ENCODE data around the gene TARBP1. TPM values are rescaled to one million over a fixed set of nuclear protein-coding genes. Genes with fewer than 3 reads are reported as not detected.

Gene TARBP1
- total and polyA plus RNA-seq, 2 of the 13 experiments (the other 11 are each of a cell fraction or from before 2014, with no cell fraction given): 37.7 to 67.0 TPM

- intact Hi-C loops (cut with micrococcal nuclease; ENCODE audit: unreplicated experiment) (no loop called here), in situ Hi-C loops (cut with HindIII; ENCODE audit: extremely low pct_ligation_motif_present, low pct_unique_long_range_greater_than_20kb) (no loop called here)
- H3K79me2 ChIP-seq (ENCODE audit: insufficient read depth, low read length): no peaks in the 10 kb centered on the region
- H4K20me1 ChIP-seq (ENCODE audit: insufficient read depth, low read length): no peaks in the 10 kb centered on the region
- H3K27ac ChIP-seq (ENCODE audit: extremely low read length, insufficient read depth, low read length): no peak overlapping the region
- no peaks in the 10 kb centered on the region for H3K27me3 ChIP-seq (ENCODE audit: control insufficient read depth in 1 of 2, insufficient read depth in 2 of 2, low read length in 2 of 2)
- ATAC-seq (no peak), FAIRE-seq (no peak), DNase-seq (ENCODE audit: low spot score) (no peak)
- peaks cover 41% of the 10 kb centered on the region for H3K4me1 ChIP-seq (ENCODE audit: insufficient read depth, low read length)
- no peak overlapping the region for H2AFZ ChIP-seq (ENCODE audit: low read length)
- ChIA-PET POLR2A (interaction anchor here (1.3 kb wide), 1 partner anchor 25 kb away, joined by 3 read pairs; no protein-coding TSS in a partner anchor), CTCF (ENCODE audit: low intra/inter-chr PET ratio, low total read pairs) (no interaction called here)
- H3K4me3 ChIP-seq (replicated peaks in 1 of 3; ENCODE audit: insufficient read depth in 1 of 3, low read depth in 2 of 3, low read length in 3 of 3): no peak overlapping the region
- no peaks in the 10 kb centered on the region for H3K9me3 ChIP-seq (ENCODE audit: low read length)
- no peak overlapping the region for H3K4me2 ChIP-seq (ENCODE audit: low read depth, low read length)
- BruUV-seq (replicated peaks): no TSS peak
- TF ChIP-seq XBP1 (CRISPR knock-in tag; IDR thresholded peaks at IDR 0.05) (no peak), ZC3H13 (CRISPR knock-in tag; IDR thresholded peaks at IDR 0.05) (no peak), ZNF496 (CRISPR knock-in tag; IDR thresholded peaks at IDR 0.05; ENCODE audit: insufficient replicate concordance) (no peak), ZBTB20 (CRISPR knock-in tag; IDR thresholded peaks at IDR 0.05; ENCODE audit: borderline replicate concordance, low read depth) (no peak), HIVEP1 (CRISPR knock-in tag; IDR thresholded peaks at IDR 0.05) (no peak), NPAS2 (CRISPR knock-in tag; IDR thresholded peaks at IDR 0.05; ENCODE audit: borderline replicate concordance) (no peak), ZNF557 (CRISPR knock-in tag; IDR thresholded peaks at IDR 0.05) (no peak), ZBTB37 (CRISPR knock-in tag; IDR thresholded peaks at IDR 0.05) (no peak), ZNF607 (CRISPR knock-in tag; IDR thresholded peaks at IDR 0.05; ENCODE audit: borderline replicate concordance) (no peak), DMAP1 (CRISPR knock-in tag; IDR thresholded peaks at IDR 0.05) (no peak), ZNF629 (CRISPR knock-in tag; conservative IDR thresholded peaks at IDR 0.05) (no peak), ZNF34 (CRISPR knock-in tag; IDR thresholded peaks at IDR 0.05; ENCODE audit: borderline replicate concordance) (no peak), TARDBP (CRISPR knock-in tag; IDR thresholded peaks at IDR 0.05) (no peak), AFF4 (CRISPR knock-in tag; IDR thresholded peaks at IDR 0.05) (no peak)
- TF ChIP-seq, protein P1, sequence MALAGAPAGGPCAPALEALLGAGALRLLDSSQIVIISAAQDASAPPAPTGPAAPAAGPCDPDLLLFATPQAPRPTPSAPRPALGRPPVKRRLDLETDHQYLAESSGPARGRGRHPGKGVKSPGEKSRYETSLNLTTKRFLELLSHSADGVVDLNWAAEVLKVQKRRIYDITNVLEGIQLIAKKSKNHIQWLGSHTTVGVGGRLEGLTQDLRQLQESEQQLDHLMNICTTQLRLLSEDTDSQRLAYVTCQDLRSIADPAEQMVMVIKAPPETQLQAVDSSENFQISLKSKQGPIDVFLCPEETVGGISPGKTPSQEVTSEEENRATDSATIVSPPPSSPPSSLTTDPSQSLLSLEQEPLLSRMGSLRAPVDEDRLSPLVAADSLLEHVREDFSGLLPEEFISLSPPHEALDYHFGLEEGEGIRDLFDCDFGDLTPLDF (CRISPR knock-in tag; IDR thresholded peaks at IDR 0.05): no peak
- H3K36me3 ChIP-seq (replicated peaks in 1 of 2; ENCODE audit: control insufficient read depth in 1 of 2, insufficient read depth in 2 of 2, low read length in 2 of 2): no peaks in the 10 kb centered on the region
- H3K9ac ChIP-seq (ENCODE audit: insufficient read depth, low read depth, low read length): no peak overlapping the region
- 78% methylated on average over 10 of the region's 10 CpGs for whole genome bisulfite sequencing (ENCODE audit: low lambda C conversion rate)
Measured at GRCh38 chr1:234519506-234519905, 40.5 kb upstream of the TARBP1 start.
